IMR-90 (cell line): ENCODE results near the gene GAR1. TPM values are rescaled to one million over a fixed set of nuclear protein-coding genes. Genes with fewer than 3 reads are reported as not detected.

Experiments used
- ATAC-seq: fragments of 200-7000 bp; cut with Tn5 transposase; 2 replicates; pipeline ENCODE4 v1.9.1; 2020; ENCODE audit warnings: low read depth, mild to moderate bottlenecking, moderate library complexity
- BruUV-seq: library from RNA; stranded (reverse); fragments of 400-500 nt; replicated peaks from 2 replicates; lab custom pipeline; 2021; lab: Mats Ljungman, UMichigan
- CTCF ChIA-PET: fragments of 300-600 bp; formaldehyde crosslinking; extraction: SDS; loops from one replicate; lab custom pipeline; 2021; ENCODE audit warnings: antibody characterized with exemption; lab: Yijun Ruan, JAX
- POLR2A ChIA-PET: fragments of 300-600 bp; sonication (Branson Sonifier 250); formaldehyde crosslinking; loops from one replicate; lab custom pipeline; 2022; ENCODE audit warnings: antibody characterized with exemption; ENCODE audit not compliant: unreplicated experiment; lab: Charles Lee
- DNase-seq: peaks from one replicate; pipeline ENCODE4 v3.0.0; 2013
- H2AFZ ChIP-seq: replicated peaks from 2 replicates; pipeline ENCODE3; 2013; ENCODE audit warnings: low read length, mild to moderate bottlenecking; ENCODE audit not compliant: poor library complexity
- H2AK5ac ChIP-seq: 2 replicates; pipeline ENCODE4 v1.6.1; 2013; ENCODE audit warnings: low read depth, low read length, inconsistent platforms
- H2AK9ac ChIP-seq: replicated peaks from 2 replicates; pipeline ENCODE3; 2013; ENCODE audit warnings: mild to moderate bottlenecking, low read depth, low read length, moderate library complexity; ENCODE audit not compliant: poor library complexity
- H2BK120ac ChIP-seq: 2 replicates; pipeline ENCODE4 v1.6.1; 2013; ENCODE audit warnings: low read depth, low read length, inconsistent platforms
- H2BK15ac ChIP-seq: 3 replicates; pipeline ENCODE4 v1.6.1; 2013; ENCODE audit warnings: low read depth, low read length, inconsistent platforms
- H2BK20ac ChIP-seq: 2 replicates; pipeline ENCODE4 v1.6.1; 2013; ENCODE audit warnings: low read depth, mild to moderate bottlenecking, inconsistent platforms, low read length, moderate library complexity
- H2BK5ac ChIP-seq: 2 replicates; pipeline ENCODE4 v1.6.1; 2013; ENCODE audit warnings: mild to moderate bottlenecking, low read depth, low read length, inconsistent platforms; ENCODE audit not compliant: poor library complexity, severe bottlenecking
- H3K14ac ChIP-seq: replicated peaks from 2 replicates; pipeline ENCODE4 v1.6.1; 2013; ENCODE audit warnings: low read depth, low read length, inconsistent platforms
- H3K18ac ChIP-seq: 2 replicates; pipeline ENCODE4 v1.6.1; 2013; ENCODE audit warnings: low read depth, low read length, control low read depth
- H3K23ac ChIP-seq: 2 replicates; pipeline ENCODE4 v1.6.1; 2013; ENCODE audit warnings: low read depth, low read length, inconsistent platforms
- H3K27ac ChIP-seq: 2 replicates; pipeline ENCODE4 v1.5.1; 2013; ENCODE audit warnings: mild to moderate bottlenecking, control low read depth, low read length; ENCODE audit not compliant: insufficient read depth
- H3K27me3 ChIP-seq: 2 replicates; pipeline ENCODE4 v1.6.1; 2013; ENCODE audit warnings: low read length; ENCODE audit not compliant: control insufficient read depth, insufficient read depth
- H3K36me3 ChIP-seq: 2 replicates; pipeline ENCODE4 v1.6.1; 2013; ENCODE audit warnings: low read length, mixed read lengths; ENCODE audit not compliant: control insufficient read depth, insufficient read depth
- H3K4ac ChIP-seq: 2 replicates; pipeline ENCODE4 v1.6.1; 2013; ENCODE audit warnings: low read depth, low read length, inconsistent platforms
- H3K4me1 ChIP-seq: 2 replicates; pipeline ENCODE4 v1.6.1; 2013; ENCODE audit warnings: low read length, mixed read lengths; ENCODE audit not compliant: control insufficient read depth, insufficient read depth
- H3K4me2 ChIP-seq: 2 replicates; pipeline ENCODE4 v1.6.1; 2013; ENCODE audit warnings: low read depth, mild to moderate bottlenecking, control low read depth, low read length, moderate library complexity
- H3K4me3 ChIP-seq: 2 replicates; pipeline ENCODE4 v1.5.1; 2013; ENCODE audit warnings: low read depth, mild to moderate bottlenecking, control low read depth, low read length, moderate library complexity; ENCODE audit not compliant: insufficient read depth
- H3K56ac ChIP-seq: 2 replicates; pipeline ENCODE4 v1.6.1; 2013; ENCODE audit warnings: low read length, inconsistent platforms; ENCODE audit not compliant: insufficient read depth; ENCODE audit errors: extremely low read depth
- H3K79me1 ChIP-seq, 2 experiments: 2 replicates each; pipeline ENCODE4 v1.6.1; 2013; ENCODE audit warnings: low read length in 2 of 2, inconsistent platforms in 1 of 2, low read depth in 1 of 2
- H3K9ac ChIP-seq: 2 replicates; pipeline ENCODE4 v1.6.1; 2013; ENCODE audit warnings: low read depth, low read length, control low read depth
- H3K9me1 ChIP-seq: 2 replicates; pipeline ENCODE4 v1.6.1; 2013; ENCODE audit warnings: low read length, inconsistent platforms; ENCODE audit not compliant: insufficient read depth
- H3K9me3 ChIP-seq: 2 replicates; pipeline ENCODE4 v1.6.1; 2013; ENCODE audit warnings: low read length; ENCODE audit not compliant: control insufficient read depth, insufficient read depth
- H4K20me1 ChIP-seq: 2 replicates; pipeline ENCODE4 v1.6.1; 2013; ENCODE audit warnings: low read length, inconsistent platforms; ENCODE audit not compliant: insufficient read depth
- H4K5ac ChIP-seq: 2 replicates; pipeline ENCODE4 v1.6.1; 2013; ENCODE audit warnings: mild to moderate bottlenecking, low read depth, low read length, control low read depth
- H4K8ac ChIP-seq, 2 experiments: 2 replicates each; pipeline ENCODE4 v1.6.1; 2013; ENCODE audit warnings: low read depth in 2 of 2, low read length in 2 of 2, control low read depth in 1 of 2, inconsistent platforms in 1 of 2
- H4K91ac ChIP-seq: 2 replicates; pipeline ENCODE4 v1.6.1; 2013; ENCODE audit warnings: low read depth, low read length, inconsistent platforms; ENCODE audit not compliant: insufficient read depth
- BHLHE40 ChIP-seq: fragments of 150-350 bp; IDR thresholded peaks from 2 replicates; pipeline ENCODE4 v1.6.1; 2016; ENCODE audit warnings: mild to moderate bottlenecking, low read depth, low read length
- CEBPB ChIP-seq: IDR thresholded peaks from 2 replicates; pipeline ENCODE4 v1.6.1; 2012; ENCODE audit warnings: low read depth, low read length, improper control_type of control experiment
- CHD1 ChIP-seq: IDR thresholded peaks from 2 replicates; pipeline ENCODE4 v1.6.1; 2012; ENCODE audit warnings: low read depth, low read length, improper control_type of control experiment
- CTCF ChIP-seq: conservative IDR thresholded peaks from 2 replicates; pipeline ENCODE4 v1.5.1; 2012; ENCODE audit warnings: mild to moderate bottlenecking, low read depth, low read length, improper control_type of control experiment
- ELK1 ChIP-seq: fragments of 150-350 bp; IDR thresholded peaks from 2 replicates; pipeline ENCODE4 v1.6.1; 2016; ENCODE audit warnings: low read depth, mild to moderate bottlenecking, low read length, moderate library complexity, borderline replicate concordance
- FOS ChIP-seq: fragments of 150-350 bp; IDR thresholded peaks from 2 replicates; pipeline ENCODE4 v1.6.1; 2016; ENCODE audit warnings: low read depth, low read length
- MAFK ChIP-seq: IDR thresholded peaks from 2 replicates; pipeline ENCODE4 v1.6.1; 2012; ENCODE audit warnings: low read depth, low read length, improper control_type of control experiment
- MAZ ChIP-seq: IDR thresholded peaks from 2 replicates; pipeline ENCODE4 v1.6.1; 2012; ENCODE audit warnings: low read depth, mild to moderate bottlenecking, low read length, improper control_type of control experiment, moderate library complexity, borderline replicate concordance
- MXI1 ChIP-seq: IDR thresholded peaks from 2 replicates; pipeline ENCODE4 v1.6.1; 2012; ENCODE audit warnings: low read depth, mild to moderate bottlenecking, low read length, moderate library complexity, borderline replicate concordance
- NFE2L2 ChIP-seq: fragments of 150-350 bp; IDR thresholded peaks from 2 replicates; pipeline ENCODE4 v1.6.1; 2016; ENCODE audit warnings: low read depth, mild to moderate bottlenecking, low read length
- POLR2A ChIP-seq: IDR thresholded peaks from 2 replicates; pipeline ENCODE4 v1.6.1; 2012; ENCODE audit warnings: mild to moderate bottlenecking, low read depth, low read length
- RAD21 ChIP-seq: IDR thresholded peaks from 2 replicates; pipeline ENCODE4 v1.6.1; 2012; ENCODE audit warnings: low read length, improper control_type of control experiment
- RCOR1 ChIP-seq: IDR thresholded peaks from 2 replicates; pipeline ENCODE4 v1.6.1; 2012; ENCODE audit warnings: mild to moderate bottlenecking, low read length, improper control_type of control experiment; ENCODE audit not compliant: insufficient replicate concordance
- RFX5 ChIP-seq: IDR thresholded peaks from 2 replicates; pipeline ENCODE4 v1.8.0; 2012; ENCODE audit warnings: low read depth, mild to moderate bottlenecking, low read length, moderate library complexity
- SMC3 ChIP-seq: fragments of 150-350 bp; IDR thresholded peaks from 2 replicates; pipeline ENCODE4 v1.6.1; 2016; ENCODE audit warnings: low read depth, mild to moderate bottlenecking, antibody characterized with exemption, low read length, moderate library complexity
- WGBS, 2 experiments: methylation state at CpG; one replicate each; pipeline versions ENCODE4 v1.1.5 to v1.1.7; 2013; ENCODE audit warnings: missing lambda C conversion rate in 2 of 2; ENCODE audit not compliant: insufficient read length in 1 of 2; ENCODE audit errors: extremely low coverage in 2 of 2; 5-methylcytosine and 5-hydroxymethylcytosine counted together
- dilution Hi-C: fragments of 300-500 bp; cut with HindIII; formaldehyde crosslinking; loops from one replicate; pipeline ENCODE4 v1.14.3; 2018; ENCODE audit warnings: low sequenced_read_pairs; ENCODE audit not compliant: unreplicated experiment
- in situ Hi-C: fragments of 300-500 bp; cut with MboI; formaldehyde crosslinking; loops from 3 replicates; pipeline ENCODE4 v1.14.3; 2019; ENCODE audit warnings: low sequenced_read_pairs, inconsistent platforms, mixed read lengths
- intact Hi-C: fragments of 100-400 bp; cut with micrococcal nuclease; formaldehyde crosslinking; loops from 2 replicates; pipeline ENCODE4 v1.10.0; 2022
- polyA plus RNA-seq, 3 experiments: library from polyadenylated mRNA; depleted of rRNA; stranded (reverse); fragments of >200 nt; gene quantifications; 2 replicates each; pipeline ENCODE4 v1.2.3, GENCODE V29; 2012; ENCODE audit warnings: low replicate concordance in 1 of 3
- total RNA-seq: library from RNA; depleted of rRNA; stranded (reverse); fragments of >200 nt; gene quantifications from 2 replicates; pipeline ENCODE4 v1.2.3, GENCODE V29; 2012

The GAR1 gene
- total and polyA plus RNA-seq, 2 of the 4 experiments (the other 2 are of a cell fraction), result 1.1 to 22.0 TPM

- dilution Hi-C loops, result no loop called here
- in situ Hi-C loops, result no loop called here
- no peak overlapping the region for H4K8ac ChIP-seq
- TF ChIP-seq RCOR1, result no peak
- no peak for TF ChIP-seq ELK1
- TF ChIP-seq POLR2A, result no peak
- TF ChIP-seq NFE2L2, result no peak
- TF ChIP-seq CHD1, result no peak
- TF ChIP-seq MAFK, result no peak
- TF ChIP-seq FOS, result no peak
- TF ChIP-seq RAD21, result no peak
- no peak for TF ChIP-seq SMC3
- TF ChIP-seq CTCF, result no peak
- TF ChIP-seq CEBPB, result no peak
- no peak for TF ChIP-seq MAZ
- no peak for TF ChIP-seq BHLHE40
- TF ChIP-seq MXI1, result no peak
- TF ChIP-seq RFX5, result no peak
- no peaks in the 10 kb centered on the region for H3K79me1 ChIP-seq
- H3K9ac ChIP-seq, result no peak overlapping the region
- H4K5ac ChIP-seq, result no peak overlapping the region
- H3K9me1 ChIP-seq, result no peaks in the 10 kb centered on the region
- no peak for DNase-seq
- no peak overlapping the region for H3K56ac ChIP-seq
- POLR2A ChIA-PET, result no interaction called here
- no peak overlapping the region for H2BK5ac ChIP-seq
- no TSS peak for BruUV-seq
- H3K36me3 ChIP-seq, result no peaks in the 10 kb centered on the region
- H2AFZ ChIP-seq, result no peak overlapping the region
- no CpG with 5 or more reads among the region's 3 CpGs for WGBS, 2 experiments
- no peak overlapping the region for H2BK120ac ChIP-seq
- H3K14ac ChIP-seq, result no peak overlapping the region
- intact Hi-C loops, result no loop called here
- H3K23ac ChIP-seq, result no peak overlapping the region
- no peak overlapping the region for H2BK15ac ChIP-seq
- no peaks in the 10 kb centered on the region for H3K4me1 ChIP-seq
- no peak for ATAC-seq
- H3K27ac ChIP-seq, result no peak overlapping the region
- H2BK20ac ChIP-seq, result no peak overlapping the region
- no peak overlapping the region for H2AK5ac ChIP-seq
- H3K9me3 ChIP-seq, result no peaks in the 10 kb centered on the region
- H4K20me1 ChIP-seq, result no peaks in the 10 kb centered on the region
- no peak overlapping the region for H3K4me2 ChIP-seq
- no peak overlapping the region for H3K4me3 ChIP-seq
- CTCF ChIA-PET, result no interaction called here
- H3K18ac ChIP-seq, result no peak overlapping the region
- no peaks in the 10 kb centered on the region for H3K27me3 ChIP-seq
- H3K4ac ChIP-seq, result no peak overlapping the region
- no peak overlapping the region for H4K91ac ChIP-seq
- H2AK9ac ChIP-seq, result no peak overlapping the region
Observed at GRCh38 chr4:109836985-109837384, 21.4 kb downstream of the GAR1 start.
